Measurements from ENCODE around the gene CCNB1IP1. TPM values are rescaled to one million over a fixed set of nuclear protein-coding genes. Genes with fewer than 3 reads are reported as not detected.

CCNB1IP1 gene
- total RNA-seq, 6 donors from 2014 or later: 27.1 to 50.5 (median 44.7) TPM

GRCh38 chr14:20329355-20329754 lies 3.7 kb downstream of the CCNB1IP1 start:
- DNase-seq (no peak), ATAC-seq (ENCODE audit: low FRiP score in 2 of 2) (no peak)
- no peak overlapping the region for H3K27ac ChIP-seq
- H3K36me3 ChIP-seq: peaks cover 11 to 33% (median 17%) of the 10 kb centered on the region in 4 donors
- TF ChIP-seq POLR2AphosphoS5 (IDR thresholded peaks at IDR 0.05): no peak
- TF ChIP-seq EP300 (IDR thresholded peaks at IDR 0.05): no peak
- no peak for TF ChIP-seq POLR2A (IDR thresholded peaks at IDR 0.05)
- TF ChIP-seq, protein P1, sequence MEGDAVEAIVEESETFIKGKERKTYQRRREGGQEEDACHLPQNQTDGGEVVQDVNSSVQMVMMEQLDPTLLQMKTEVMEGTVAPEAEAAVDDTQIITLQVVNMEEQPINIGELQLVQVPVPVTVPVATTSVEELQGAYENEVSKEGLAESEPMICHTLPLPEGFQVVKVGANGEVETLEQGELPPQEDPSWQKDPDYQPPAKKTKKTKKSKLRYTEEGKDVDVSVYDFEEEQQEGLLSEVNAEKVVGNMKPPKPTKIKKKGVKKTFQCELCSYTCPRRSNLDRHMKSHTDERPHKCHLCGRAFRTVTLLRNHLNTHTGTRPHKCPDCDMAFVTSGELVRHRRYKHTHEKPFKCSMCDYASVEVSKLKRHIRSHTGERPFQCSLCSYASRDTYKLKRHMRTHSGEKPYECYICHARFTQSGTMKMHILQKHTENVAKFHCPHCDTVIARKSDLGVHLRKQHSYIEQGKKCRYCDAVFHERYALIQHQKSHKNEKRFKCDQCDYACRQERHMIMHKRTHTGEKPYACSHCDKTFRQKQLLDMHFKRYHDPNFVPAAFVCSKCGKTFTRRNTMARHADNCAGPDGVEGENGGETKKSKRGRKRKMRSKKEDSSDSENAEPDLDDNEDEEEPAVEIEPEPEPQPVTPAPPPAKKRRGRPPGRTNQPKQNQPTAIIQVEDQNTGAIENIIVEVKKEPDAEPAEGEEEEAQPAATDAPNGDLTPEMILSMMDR (IDR thresholded peaks at IDR 0.05): no peak
- no peak overlapping the region for H3K4me3 ChIP-seq
- H3K4me1 ChIP-seq: peaks cover 12 to 44% (median 25%) of the 10 kb centered on the region in 4 donors
- 68 to 91% methylated on average over 2 of the region's 2 CpGs for WGBS, 2 donors
- no peaks in the 10 kb centered on the region for H3K9me3 ChIP-seq
- H3K27me3 ChIP-seq: no peaks in the 10 kb centered on the region

DNA sequence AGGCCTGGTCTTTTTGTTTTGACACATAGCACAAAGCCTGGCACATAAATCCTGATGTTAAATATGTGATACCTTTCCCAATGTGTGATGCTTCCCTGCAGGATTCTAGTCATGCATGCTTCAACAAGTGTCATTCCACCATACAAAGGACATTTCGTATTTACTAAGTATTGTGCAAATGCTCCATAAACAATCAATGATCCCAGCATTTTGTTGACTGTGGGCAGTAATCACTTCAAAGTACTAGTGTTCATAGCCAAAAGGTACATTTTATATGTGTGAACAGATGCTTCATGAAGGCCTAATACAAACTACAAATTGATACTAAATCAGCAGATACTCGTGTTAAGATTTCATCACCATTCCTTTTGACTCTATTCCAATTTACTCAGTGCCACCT lies 4.4 kb downstream of the CCNB1IP1 start:
- TF ChIP-seq EP300 (IDR thresholded peaks at IDR 0.05) (no peak), POLR2A (IDR thresholded peaks at IDR 0.05) (no peak), POLR2AphosphoS5 (IDR thresholded peaks at IDR 0.05) (no peak)
- TF ChIP-seq, protein P1 (IDR thresholded peaks at IDR 0.05): no peak
- H3K27ac ChIP-seq: no peak overlapping the region
- no peak for DNase-seq
- no peak for ATAC-seq (ENCODE audit: low FRiP score in 2 of 2)
- H3K9me3 ChIP-seq: no peaks in the 10 kb centered on the region
- WGBS, 2 donors: 43 to 54% methylated on average over 2 of the region's 2 CpGs
- no peak overlapping the region for H3K4me3 ChIP-seq
- peaks cover 14 to 39% (median 17%) of the 10 kb centered on the region in 4 donors for H3K36me3 ChIP-seq
- H3K4me1 ChIP-seq: peaks cover 10 to 44% (median 25%) of the 10 kb centered on the region in 4 donors
- no peaks in the 10 kb centered on the region for H3K27me3 ChIP-seq

- TF ChIP-seq EP300 (IDR thresholded peaks at IDR 0.05) (no peak), POLR2AphosphoS5 (IDR thresholded peaks at IDR 0.05) (no peak), POLR2A (IDR thresholded peaks at IDR 0.05) (no peak)
- TF ChIP-seq, protein P1 (IDR thresholded peaks at IDR 0.05): peak; percentile 57 to 81 (median 68)
- H3K4me1 ChIP-seq: peaks cover 2 to 34% (median 23%) of the 10 kb centered on the region in 4 donors
- H3K4me3 ChIP-seq: no peak overlapping the region
- H3K27ac ChIP-seq: no peak overlapping the region
- DNase-seq (no peak), ATAC-seq (ENCODE audit: low FRiP score in 2 of 2) (peak; percentile 43 to 80)
- peaks cover 14 to 52% (median 18%) of the 10 kb centered on the region in 4 donors for H3K36me3 ChIP-seq
- no peaks in the 10 kb centered on the region for H3K9me3 ChIP-seq
- WGBS, 2 donors: 44 to 45% methylated on average over 8 of the region's 8 CpGs
- no peaks in the 10 kb centered on the region for H3K27me3 ChIP-seq
Measured at GRCh38 chr14:20327005-20327869, 5.8 kb downstream of the CCNB1IP1 start.

- no peak overlapping the region for H3K27ac ChIP-seq
- H3K9me3 ChIP-seq: no peaks in the 10 kb centered on the region
- ATAC-seq (ENCODE audit: low FRiP score in 2 of 2): no peak
- peak in 1 of 2 donors; percentile 38 for DNase-seq
- H3K27me3 ChIP-seq: no peaks in the 10 kb centered on the region
- WGBS, 2 donors: 96 to 97% methylated on average over 16 of the region's 16 CpGs
- H3K36me3 ChIP-seq: peaks cover 3 to 87% (median 44%) of the 10 kb centered on the region in 4 donors
- TF ChIP-seq EP300 (IDR thresholded peaks at IDR 0.05): no peak
- TF ChIP-seq, protein P1 (IDR thresholded peaks at IDR 0.05): no peak
- H3K4me1 ChIP-seq: no peaks in the 10 kb centered on the region
- H3K4me3 ChIP-seq: no peak overlapping the region
Measured at GRCh38 chr14:20317720-20318119, 15.4 kb downstream of the CCNB1IP1 start.
